GM18499 (cell line): Measurements from ENCODE around the gene INHBC.

Experiments
- ATAC-seq: cut with Tn5 transposase; IDR thresholded peaks from one replicate; pipeline ENCODE4 v1.9.1; 2021; ENCODE audit warnings: moderate number of reproducible peaks; ENCODE audit not compliant: insufficient read depth, unreplicated experiment

The INHBC gene

GRCh38 chr12:57465030-57465746, 30.6 kb downstream of the INHBC start:
- no peak for ATAC-seq

- no peak for ATAC-seq
These were observed 31.3 kb downstream of the INHBC start for GRCh38 chr12:57465747-57466505.

GRCh38 chr12:57467212-57467874, 32.8 kb downstream of the INHBC start:
- no peak for ATAC-seq

DNA sequence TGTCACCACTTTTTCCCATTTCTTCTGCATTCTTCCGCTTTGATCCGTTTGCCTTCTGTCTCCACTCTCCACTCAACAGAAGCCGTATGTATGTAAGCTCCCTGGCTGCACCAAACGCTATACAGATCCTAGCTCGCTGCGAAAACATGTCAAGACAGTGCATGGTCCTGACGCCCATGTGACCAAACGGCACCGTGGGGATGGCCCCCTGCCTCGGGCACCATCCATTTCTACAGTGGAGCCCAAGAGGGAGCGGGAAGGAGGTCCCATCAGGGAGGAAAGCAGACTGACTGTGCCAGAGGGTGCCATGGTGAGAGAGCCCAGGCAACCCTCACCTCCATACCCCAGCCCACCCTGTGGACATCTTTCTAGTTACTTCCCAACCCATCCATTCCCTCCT, 33.3 kb downstream of the INHBC start:
- no peak for ATAC-seq

GRCh38 chr12:57469296-57470164, 34.9 kb downstream of the INHBC start:
- no peak for ATAC-seq

DNA sequence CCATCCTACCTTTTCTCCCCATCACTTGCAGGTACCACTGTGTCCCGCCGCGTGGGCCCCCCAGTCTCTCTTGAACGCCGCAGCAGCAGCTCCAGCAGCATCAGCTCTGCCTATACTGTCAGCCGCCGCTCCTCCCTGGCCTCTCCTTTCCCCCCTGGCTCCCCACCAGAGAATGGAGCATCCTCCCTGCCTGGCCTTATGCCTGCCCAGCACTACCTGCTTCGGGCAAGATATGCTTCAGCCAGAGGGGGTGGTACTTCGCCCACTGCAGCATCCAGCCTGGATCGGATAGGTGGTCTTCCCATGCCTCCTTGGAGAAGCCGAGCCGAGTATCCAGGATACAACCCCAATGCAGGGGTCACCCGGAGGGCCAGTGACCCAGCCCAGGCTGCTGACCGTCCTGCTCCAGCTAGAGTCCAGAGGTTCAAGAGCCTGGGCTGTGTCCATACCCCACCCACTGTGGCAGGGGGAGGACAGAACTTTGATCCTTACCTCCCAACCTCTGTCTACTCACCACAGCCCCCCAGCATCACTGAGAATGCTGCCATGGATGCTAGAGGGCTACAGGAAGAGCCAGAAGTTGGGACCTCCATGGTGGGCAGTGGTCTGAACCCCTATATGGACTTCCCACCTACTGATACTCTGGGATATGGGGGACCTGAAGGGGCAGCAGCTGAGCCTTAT, 35.8 kb downstream of the INHBC start:
- ATAC-seq, result no peak

DNA sequence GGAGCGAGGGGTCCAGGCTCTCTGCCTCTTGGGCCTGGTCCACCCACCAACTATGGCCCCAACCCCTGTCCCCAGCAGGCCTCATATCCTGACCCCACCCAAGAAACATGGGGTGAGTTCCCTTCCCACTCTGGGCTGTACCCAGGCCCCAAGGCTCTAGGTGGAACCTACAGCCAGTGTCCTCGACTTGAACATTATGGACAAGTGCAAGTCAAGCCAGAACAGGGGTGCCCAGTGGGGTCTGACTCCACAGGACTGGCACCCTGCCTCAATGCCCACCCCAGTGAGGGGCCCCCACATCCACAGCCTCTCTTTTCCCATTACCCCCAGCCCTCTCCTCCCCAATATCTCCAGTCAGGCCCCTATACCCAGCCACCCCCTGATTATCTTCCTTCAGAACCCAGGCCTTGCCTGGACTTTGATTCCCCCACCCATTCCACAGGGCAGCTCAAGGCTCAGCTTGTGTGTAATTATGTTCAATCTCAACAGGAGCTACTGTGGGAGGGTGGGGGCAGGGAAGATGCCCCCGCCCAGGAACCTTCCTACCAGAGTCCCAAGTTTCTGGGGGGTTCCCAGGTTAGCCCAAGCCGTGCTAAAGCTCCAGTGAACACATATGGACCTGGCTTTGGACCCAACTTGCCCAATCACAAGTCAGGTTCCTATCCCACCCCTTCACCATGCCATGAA, 36.5 kb downstream of the INHBC start:
- no peak for ATAC-seq

- ATAC-seq, result no peak
These were observed 37.1 kb downstream of the INHBC start for GRCh38 chr12:57471661-57472060.

DNA sequence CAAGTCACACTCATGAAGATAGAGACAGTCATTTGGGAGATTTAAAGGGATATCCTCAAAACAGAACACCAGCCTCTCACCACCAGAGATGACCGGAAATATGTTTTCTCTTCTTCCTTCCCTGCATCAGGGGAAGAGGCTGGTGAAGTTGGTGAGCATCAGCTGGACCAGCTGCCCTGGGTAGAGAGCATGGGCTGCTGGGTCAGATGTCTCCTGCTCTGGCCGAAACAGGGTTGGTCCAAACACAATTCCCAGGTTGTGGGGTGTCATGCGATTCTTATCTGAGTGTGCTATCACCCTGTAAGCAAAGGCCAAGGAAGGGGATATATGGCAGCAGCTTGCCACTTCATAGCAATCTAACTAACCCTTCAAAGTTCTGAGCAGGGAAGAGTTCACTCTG, 37.8 kb downstream of the INHBC start:
- no peak for ATAC-seq

GRCh38 chr12:57473392-57473791, 38.8 kb downstream of the INHBC start:
- no peak for ATAC-seq

DNA sequence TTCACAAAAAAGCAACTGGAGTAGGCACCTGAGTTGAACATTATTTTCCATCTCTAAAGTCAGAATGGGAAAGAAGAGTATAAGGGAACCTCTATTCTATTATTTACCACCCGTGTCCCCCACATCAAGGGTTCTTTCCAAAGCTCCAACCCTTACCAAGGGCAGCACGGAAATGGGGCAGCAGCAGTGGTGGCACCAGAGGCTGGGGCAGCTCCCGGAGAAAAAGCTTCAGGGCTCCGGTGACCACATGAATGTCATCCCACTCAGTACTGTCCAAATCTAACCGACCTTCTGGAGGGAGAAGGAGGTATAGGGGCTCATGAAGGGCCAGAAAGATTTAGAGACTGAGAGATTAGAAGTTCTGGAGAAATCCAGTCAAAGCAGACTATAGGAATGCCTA, 39.3 kb downstream of the INHBC start:
- ATAC-seq, result no peak

DNA sequence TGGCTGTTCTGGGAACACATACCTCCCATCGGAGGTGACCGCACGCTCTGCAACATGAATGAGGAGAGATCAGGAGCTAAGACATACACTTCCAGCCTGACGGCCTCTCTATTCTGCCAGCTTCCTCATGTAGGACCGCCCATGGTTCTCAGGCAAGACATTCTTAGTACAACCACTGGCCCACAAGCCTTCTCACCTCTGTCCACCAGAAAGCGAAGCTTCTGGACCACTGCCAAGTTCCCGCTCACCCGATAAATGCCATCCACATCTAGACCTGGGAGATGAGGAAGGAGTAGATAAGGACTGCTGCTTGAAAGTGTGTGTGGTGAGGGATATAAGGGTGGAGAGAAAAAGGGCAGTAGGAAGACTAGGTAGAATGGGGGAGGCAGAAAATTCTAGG, 39.8 kb downstream of the INHBC start:
- no peak for ATAC-seq

DNA sequence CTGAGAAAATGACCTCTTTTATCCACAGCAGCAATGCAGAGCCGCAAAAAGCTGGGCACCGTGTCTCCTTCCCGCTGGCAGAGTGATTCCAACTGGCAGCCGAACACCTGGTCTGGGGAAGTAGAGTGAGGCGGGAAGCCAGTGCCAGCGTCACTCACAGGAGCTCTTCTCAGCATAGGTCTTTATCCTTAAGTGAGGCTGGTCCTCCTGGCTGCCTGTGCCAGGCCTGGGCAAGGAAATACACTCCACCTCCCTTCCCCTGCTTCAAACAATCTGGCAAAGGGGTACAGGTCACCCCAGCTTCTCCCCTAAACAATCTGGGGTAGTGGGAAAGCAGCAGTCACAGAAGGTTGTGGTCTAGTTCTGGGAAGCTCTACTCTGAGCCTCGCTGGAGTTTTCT, 40.3 kb downstream of the INHBC start:
- no peak for ATAC-seq

DNA sequence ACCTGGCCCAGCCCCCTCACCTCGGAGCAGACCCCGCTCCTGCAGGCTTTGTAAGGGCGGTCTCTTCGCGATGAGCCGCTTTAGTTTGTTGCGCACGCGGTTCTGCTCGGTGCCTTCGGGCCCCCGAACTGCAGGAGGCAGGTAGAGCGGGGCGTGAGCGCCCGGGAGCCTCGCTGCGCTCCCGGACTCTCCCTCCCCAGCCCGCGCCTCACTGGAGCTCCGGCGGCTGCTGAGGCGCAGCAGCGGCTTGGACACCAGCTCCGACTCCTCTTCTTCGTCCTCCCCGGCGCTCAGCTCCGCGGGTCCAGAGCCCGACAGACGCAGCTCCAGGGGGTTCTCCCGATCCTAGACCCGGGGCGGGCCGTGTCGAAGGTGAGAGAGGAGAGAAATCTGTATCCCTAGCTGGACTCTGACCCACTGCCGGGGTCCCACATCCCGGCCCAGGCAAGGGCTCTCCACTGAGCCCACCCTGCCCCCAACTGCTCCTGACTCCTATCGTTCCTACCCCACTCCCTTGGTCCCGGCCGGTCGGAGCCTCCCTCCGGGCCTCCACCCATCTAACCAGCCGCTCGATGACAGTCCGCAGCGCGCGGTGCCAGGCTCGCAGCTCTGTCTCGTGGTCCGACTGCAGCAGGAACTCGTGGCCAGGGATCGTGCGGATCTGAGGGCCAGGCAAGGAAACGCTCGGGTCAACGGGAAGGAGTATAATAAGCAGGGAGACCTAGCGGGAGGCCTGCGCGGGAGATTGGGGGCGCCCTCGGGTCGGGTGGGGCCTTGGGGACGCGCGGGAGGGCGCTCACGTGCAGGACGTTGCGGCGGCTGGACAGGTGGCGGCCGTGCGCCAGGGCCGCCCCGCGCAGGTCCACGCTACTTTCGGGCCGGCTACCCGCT, 40.9 kb downstream of the INHBC start:
- no peak for ATAC-seq

- no peak for ATAC-seq
These were observed 41.8 kb downstream of the INHBC start for GRCh38 chr12:57476162-57476992.

DNA sequence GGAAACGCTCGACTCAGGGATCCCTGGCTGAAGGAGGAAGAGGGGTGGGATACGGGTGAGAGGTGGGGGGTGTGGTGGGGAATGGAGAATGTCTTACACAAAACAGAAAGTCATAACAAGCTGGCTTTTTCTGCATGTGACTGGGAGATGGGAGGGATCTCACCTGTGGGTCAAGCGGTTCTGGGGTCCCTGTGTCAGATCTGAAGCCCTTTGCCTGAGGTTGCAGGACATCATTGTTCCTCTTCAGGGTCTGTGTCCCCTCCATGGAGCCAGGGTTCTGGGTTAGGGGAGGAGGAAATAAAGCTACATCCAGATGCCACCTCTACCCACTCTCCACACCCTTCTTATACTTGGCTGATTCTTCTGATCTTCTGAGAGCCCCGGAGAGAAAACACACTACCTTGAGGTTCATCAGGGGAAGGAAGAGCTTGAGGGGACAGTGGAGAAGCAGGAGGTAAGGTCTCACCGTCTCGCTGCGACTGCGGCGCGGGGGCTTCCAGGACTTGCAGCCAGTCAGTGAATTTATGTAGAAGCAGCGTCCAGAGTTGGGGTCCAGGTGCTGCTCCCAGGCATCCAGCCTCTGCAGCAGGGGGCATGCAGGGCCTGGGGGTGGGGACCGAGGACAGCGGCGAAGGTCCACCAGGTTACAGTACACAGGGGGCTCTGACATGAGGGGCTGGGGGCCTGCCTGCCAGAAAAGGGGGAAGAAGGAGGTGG, 42.6 kb downstream of the INHBC start:
- ATAC-seq, result no peak
